Vagina (tissue), 2 donors: ENCODE measurements around the gene SUSD2. TPM values are rescaled to one million over a fixed set of nuclear protein-coding genes. Genes with fewer than 3 reads are reported as not detected.

Source experiments
- DNase-seq, 2 donors: peaks; one replicate each; pipeline ENCODE4 v3.0.0-alpha.2; 2017; ENCODE audit errors: extremely low spot score in 2 of 2
- H3K27ac ChIP-seq: fragments of 200-600 bp; sonication (generic); one replicate; pipeline ENCODE4 v1.5.1; 2019
- H3K27me3 ChIP-seq: fragments of 200-600 bp; sonication (generic); one replicate; pipeline ENCODE4 v1.5.1; 2019
- H3K36me3 ChIP-seq, 2 donors: fragments of 200-600 bp; sonication (generic); one replicate each; pipeline ENCODE4 v1.5.1; 2017 to 2019
- H3K4me1 ChIP-seq: fragments of 200-600 bp; sonication (generic); one replicate; pipeline ENCODE4 v1.5.1; 2019
- H3K4me3 ChIP-seq, 2 donors: fragments of 200-600 bp; sonication (generic); 1 replicate in 1 of 2; 2 replicates in 1 of 2; pipeline ENCODE4 v1.5.1; 2016 to 2019
- H3K9me3 ChIP-seq: fragments of 200-600 bp; sonication (generic); one replicate; pipeline ENCODE4 v1.5.1; 2019
- POLR2A ChIP-seq, 2 donors: fragments of 450-650 bp; IDR thresholded peaks; one replicate each; pipeline ENCODE4 v1.6.1; 2017; ENCODE audit warnings: antibody characterized with exemption in 2 of 2, mild to moderate bottlenecking in 2 of 2, moderate library complexity in 2 of 2
- POLR2AphosphoS5 ChIP-seq, 2 donors: sonication (generic); formaldehyde crosslinking; IDR thresholded peaks; one replicate each; pipeline ENCODE4 v1.9.0; 2017; ENCODE audit warnings: antibody characterized with exemption in 2 of 2, mild to moderate bottlenecking in 2 of 2, low read depth in 1 of 2; ENCODE audit not compliant: insufficient read depth in 1 of 2
- intact Hi-C: fragments of 100-400 bp; cut with DNase I; formaldehyde crosslinking; loops from one replicate; pipeline ENCODE4 v1.15.1; 2023
- total RNA-seq: library from RNA; depleted of rRNA; stranded (reverse); fragments of >200 nt; gene quantifications from one replicate; pipeline ENCODE4 v1.2.3, GENCODE V29; 2016
- TF ChIP-seq, protein P1 (sequence below), 3 experiments: fragments of 450-650 bp in 2 of 3; fragments of 200-600 bp in 1 of 3; sonication (generic) in 1 of 3; IDR thresholded peaks; one replicate each; pipeline ENCODE4 v1.5.1; 2017 to 2019; ENCODE audit warnings: antibody characterized with exemption in 3 of 3, mild to moderate bottlenecking in 2 of 3, moderate library complexity in 2 of 3

Gene SUSD2
- total RNA-seq, 1 donor from 2014 or later, result 9.1 TPM

DNA sequence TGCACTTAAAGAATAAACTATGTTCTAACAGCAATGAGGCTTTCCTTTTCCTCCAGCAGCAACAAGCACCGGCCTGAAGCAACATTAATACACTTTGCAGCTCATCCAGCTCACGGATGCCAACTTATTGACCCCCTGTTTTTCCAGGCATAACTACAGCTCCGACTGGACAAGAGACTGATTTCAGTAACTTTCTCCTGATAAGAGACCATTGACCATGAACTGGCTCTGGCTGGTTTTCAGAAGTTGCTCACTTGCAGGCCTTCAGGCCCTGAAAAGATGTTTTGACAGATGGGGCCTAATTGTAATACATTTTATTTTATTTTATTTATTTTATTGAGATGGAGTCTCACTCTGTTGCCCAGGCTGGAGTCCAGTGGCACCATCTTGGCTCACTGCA, 36.1 kb downstream of the SUSD2 start:
- TF ChIP-seq POLR2A (IDR thresholded peaks at IDR 0.05) (no peak), POLR2AphosphoS5 (IDR thresholded peaks at IDR 0.05; ENCODE audit: insufficient read depth in 1 of 2, low read depth in 1 of 2) (no peak)
- TF ChIP-seq, protein P1, sequence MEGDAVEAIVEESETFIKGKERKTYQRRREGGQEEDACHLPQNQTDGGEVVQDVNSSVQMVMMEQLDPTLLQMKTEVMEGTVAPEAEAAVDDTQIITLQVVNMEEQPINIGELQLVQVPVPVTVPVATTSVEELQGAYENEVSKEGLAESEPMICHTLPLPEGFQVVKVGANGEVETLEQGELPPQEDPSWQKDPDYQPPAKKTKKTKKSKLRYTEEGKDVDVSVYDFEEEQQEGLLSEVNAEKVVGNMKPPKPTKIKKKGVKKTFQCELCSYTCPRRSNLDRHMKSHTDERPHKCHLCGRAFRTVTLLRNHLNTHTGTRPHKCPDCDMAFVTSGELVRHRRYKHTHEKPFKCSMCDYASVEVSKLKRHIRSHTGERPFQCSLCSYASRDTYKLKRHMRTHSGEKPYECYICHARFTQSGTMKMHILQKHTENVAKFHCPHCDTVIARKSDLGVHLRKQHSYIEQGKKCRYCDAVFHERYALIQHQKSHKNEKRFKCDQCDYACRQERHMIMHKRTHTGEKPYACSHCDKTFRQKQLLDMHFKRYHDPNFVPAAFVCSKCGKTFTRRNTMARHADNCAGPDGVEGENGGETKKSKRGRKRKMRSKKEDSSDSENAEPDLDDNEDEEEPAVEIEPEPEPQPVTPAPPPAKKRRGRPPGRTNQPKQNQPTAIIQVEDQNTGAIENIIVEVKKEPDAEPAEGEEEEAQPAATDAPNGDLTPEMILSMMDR (IDR thresholded peaks at IDR 0.05), result no peak
- no peaks in the 10 kb centered on the region for H3K27me3 ChIP-seq
- no peaks in the 10 kb centered on the region for H3K4me1 ChIP-seq
- no peaks in the 10 kb centered on the region for H3K9me3 ChIP-seq
- H3K4me3 ChIP-seq, result no peak overlapping the region
- no peaks in the 10 kb centered on the region for H3K36me3 ChIP-seq
- DNase-seq, result no peak
- intact Hi-C loops, result no loop called here
- no peak overlapping the region for H3K27ac ChIP-seq

DNA sequence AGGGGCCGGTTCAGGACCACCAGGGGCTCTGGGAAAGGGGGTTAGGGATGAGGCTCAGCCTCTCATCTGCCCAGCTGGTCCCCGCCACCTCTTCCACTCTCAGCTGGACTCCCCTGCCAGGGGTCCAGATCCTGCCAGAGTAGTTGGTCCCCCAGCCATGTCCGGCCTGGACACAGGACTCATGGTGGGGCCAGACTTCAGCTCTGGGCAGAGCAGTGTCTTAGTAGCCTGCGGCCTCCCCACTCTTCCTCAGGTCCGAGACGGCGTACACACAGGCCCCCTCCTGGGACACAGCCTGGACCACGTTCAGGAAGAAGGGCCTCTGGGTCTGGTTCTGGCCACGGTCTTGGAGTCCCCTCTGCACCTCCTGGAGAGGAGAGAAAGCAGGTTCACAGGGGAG, 38.5 kb downstream of the SUSD2 start:
- Histone ChIP-seq H3K27ac (no peak overlapping the region), H3K36me3 (peaks cover 0 to 3% of the 10 kb centered on the region in 2 donors), H3K4me1 (no peaks in the 10 kb centered on the region), H3K9me3 (peaks cover 4% of the 10 kb centered on the region), H3K4me3 (no peak overlapping the region), H3K27me3 (no peaks in the 10 kb centered on the region)
- intact Hi-C loops, result no loop called here
- DNase-seq, result no peak
- TF ChIP-seq, protein P1 (IDR thresholded peaks at IDR 0.05), result no peak
- TF ChIP-seq POLR2AphosphoS5 (IDR thresholded peaks at IDR 0.05; ENCODE audit: insufficient read depth in 1 of 2, low read depth in 1 of 2), result no peak
- TF ChIP-seq POLR2A (IDR thresholded peaks at IDR 0.05), result no peak

DNA sequence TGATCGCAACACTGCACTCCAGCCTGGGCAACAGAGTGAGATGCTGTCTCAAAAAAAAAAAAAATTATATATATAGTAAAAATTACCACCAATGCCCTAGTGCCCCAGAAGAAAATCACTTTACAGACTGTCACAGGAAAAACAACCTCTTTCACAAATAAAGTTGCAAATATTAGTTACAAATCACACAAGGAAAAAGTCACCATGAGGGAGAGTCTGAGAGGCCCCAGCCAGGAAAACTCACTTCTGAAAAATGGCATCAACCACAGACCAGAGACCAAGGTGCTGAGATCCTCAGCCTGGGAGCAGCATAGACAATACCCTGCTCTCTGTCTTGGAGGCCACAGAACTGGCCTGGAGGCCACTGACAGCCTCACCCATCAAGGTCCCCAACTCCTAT, 43.2 kb downstream of the SUSD2 start:
- DNase-seq, result no peak
- no peak overlapping the region for H3K27ac ChIP-seq
- peaks cover 6% of the 10 kb centered on the region for H3K9me3 ChIP-seq
- no peak overlapping the region for H3K4me3 ChIP-seq
- H3K4me1 ChIP-seq, result no peaks in the 10 kb centered on the region
- peaks cover 0 to 20% of the 10 kb centered on the region in 2 donors for H3K36me3 ChIP-seq
- TF ChIP-seq, protein P1 (IDR thresholded peaks at IDR 0.05), result no peak
- TF ChIP-seq POLR2A (IDR thresholded peaks at IDR 0.05) (no peak), POLR2AphosphoS5 (IDR thresholded peaks at IDR 0.05; ENCODE audit: insufficient read depth in 1 of 2, low read depth in 1 of 2) (no peak)
- intact Hi-C loops, result no loop called here
- no peaks in the 10 kb centered on the region for H3K27me3 ChIP-seq

DNA sequence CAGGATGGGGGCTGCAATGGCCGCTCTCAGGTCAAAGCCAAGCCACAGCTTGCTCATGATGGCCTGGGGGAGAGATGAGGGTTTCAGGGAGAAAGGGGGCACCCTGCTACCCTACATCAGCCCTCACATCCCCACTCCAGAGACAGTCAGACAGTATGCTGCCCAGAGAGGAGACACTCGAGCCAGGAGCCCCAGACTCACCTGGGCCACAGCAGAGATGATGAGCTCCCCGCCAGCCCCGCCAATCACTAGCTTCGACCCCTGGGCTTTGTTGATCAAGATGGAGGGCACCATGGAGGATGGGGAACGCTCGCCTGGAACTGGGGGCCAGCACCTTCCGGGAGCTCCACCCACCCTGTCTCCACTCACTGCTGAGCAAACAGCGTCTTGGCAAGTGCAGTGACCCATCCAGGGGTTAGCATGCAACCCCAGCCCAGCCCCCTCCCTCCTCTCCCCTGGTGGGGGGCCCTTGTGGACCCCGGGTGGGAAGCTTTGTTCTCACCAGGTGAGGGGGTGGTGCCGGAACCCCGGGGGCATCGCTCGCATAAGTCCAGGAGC, 43.8 kb downstream of the SUSD2 start:
- Histone ChIP-seq H3K27ac (no peak overlapping the region), H3K9me3 (peaks cover 6% of the 10 kb centered on the region), H3K36me3 (peaks cover 0 to 20% of the 10 kb centered on the region in 2 donors), H3K4me3 (no peak overlapping the region), H3K4me1 (no peaks in the 10 kb centered on the region), H3K27me3 (no peaks in the 10 kb centered on the region)
- intact Hi-C loops, result no loop called here
- TF ChIP-seq POLR2A (IDR thresholded peaks at IDR 0.05) (no peak), POLR2AphosphoS5 (IDR thresholded peaks at IDR 0.05; ENCODE audit: insufficient read depth in 1 of 2, low read depth in 1 of 2) (no peak)
- TF ChIP-seq, protein P1 (IDR thresholded peaks at IDR 0.05), result no peak
- DNase-seq, result no peak

DNA sequence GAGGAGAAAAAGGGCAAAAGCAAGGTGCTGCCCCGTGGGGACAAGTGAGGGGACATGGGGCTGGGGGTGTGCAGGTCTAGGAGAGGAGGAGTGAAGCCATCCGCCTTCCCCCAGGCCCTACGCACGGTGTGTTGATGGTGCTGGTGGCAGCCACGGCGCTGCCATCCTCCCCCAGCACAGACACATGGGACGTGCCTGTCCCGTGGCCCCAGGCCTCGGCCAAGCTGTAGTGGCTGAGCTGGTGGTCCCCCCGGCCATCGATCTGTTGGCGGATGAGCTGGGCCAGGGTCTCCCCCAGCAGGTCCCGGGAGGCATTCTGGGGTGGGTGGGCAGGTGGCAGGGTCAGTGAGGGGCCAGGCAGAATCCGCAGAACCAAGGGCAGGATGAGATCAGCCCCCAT, 44.7 kb downstream of the SUSD2 start:
- no peak for TF ChIP-seq POLR2AphosphoS5 (IDR thresholded peaks at IDR 0.05; ENCODE audit: insufficient read depth in 1 of 2, low read depth in 1 of 2)
- TF ChIP-seq, protein P1 (IDR thresholded peaks at IDR 0.05), result no peak
- TF ChIP-seq POLR2A (IDR thresholded peaks at IDR 0.05), result no peak
- intact Hi-C loops, result no loop called here
- H3K27me3 ChIP-seq, result no peaks in the 10 kb centered on the region
- H3K36me3 ChIP-seq, result peaks cover 0 to 20% of the 10 kb centered on the region in 2 donors
- H3K27ac ChIP-seq, result no peak overlapping the region
- H3K9me3 ChIP-seq, result peaks cover 6% of the 10 kb centered on the region
- DNase-seq, result no peak
- H3K4me3 ChIP-seq, result no peak overlapping the region
- no peaks in the 10 kb centered on the region for H3K4me1 ChIP-seq
